DMS53 treated with DMSO at 0.1 percent for 48 hours (cell line): Measurements from ENCODE around the gene TRA2A.
"Not testable (repeated sequence)": the region's sequence is repeated elsewhere in the genome, so short reads cannot be mapped to it uniquely, and the experiment has no call there.

Experiments
- DNase-seq: peaks from one replicate; lab custom pipeline; 2025; ENCODE audit not compliant: unreplicated experiment; lab: John Stamatoyannopoulos, UW

The TRA2A gene

GRCh38 chr7:23513746-23514145 lies 18.0 kb downstream of the TRA2A start:
- DNase-seq = not testable (repeated sequence)

- no peak for DNase-seq
Observed at GRCh38 chr7:23494009-23494408, 37.8 kb downstream of the TRA2A start.

- no peak for DNase-seq
Observed at GRCh38 chr7:23491502-23491901, 40.3 kb downstream of the TRA2A start.

- peak; percentile 70 for DNase-seq
Observed at GRCh38 chr7:23490357-23491135, 41.2 kb downstream of the TRA2A start.

- not testable (repeated sequence) for DNase-seq
Observed at GRCh38 chr7:23488714-23489113, 43.1 kb downstream of the TRA2A start.

GRCh38 chr7:23487670-23488069 lies 44.1 kb downstream of the TRA2A start:
- DNase-seq = no peak

DNA sequence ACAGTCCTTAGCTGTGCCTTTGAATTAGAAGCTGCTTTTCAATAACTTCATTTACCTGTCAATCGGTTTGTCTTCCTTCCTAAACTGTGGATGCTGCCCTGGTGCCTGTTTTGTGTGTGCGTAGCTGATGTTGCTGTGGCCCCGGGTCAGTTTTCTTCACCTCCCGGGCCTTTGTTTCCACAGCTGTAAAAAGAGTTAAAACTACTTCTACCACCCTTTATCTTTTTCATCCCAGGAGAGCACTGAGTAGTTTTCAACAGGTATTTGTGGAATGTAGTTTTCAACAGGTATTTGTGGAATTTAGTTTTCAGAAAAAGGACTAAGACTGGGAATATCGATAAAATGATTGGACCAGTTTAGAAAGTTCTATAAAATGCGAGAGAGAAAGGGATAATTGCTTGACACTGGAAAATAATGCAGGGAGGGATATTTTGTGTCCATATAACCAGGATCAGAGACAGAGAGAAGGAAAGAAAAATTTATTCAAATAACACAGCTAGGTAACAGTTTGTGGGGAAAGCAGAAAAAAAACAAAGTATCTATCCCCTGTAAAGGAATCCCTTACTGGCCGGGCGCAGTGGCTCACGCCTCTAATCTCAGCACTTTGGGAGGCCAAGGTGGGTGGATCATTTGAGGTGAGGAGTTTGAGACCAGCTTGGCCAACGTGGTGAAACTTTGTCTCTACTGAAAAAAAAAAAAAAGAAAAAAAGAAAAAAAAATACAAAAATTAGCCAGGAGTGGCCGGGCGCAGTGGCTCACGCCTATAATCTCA lies 45.6 kb downstream of the TRA2A start:
- no peak for DNase-seq

- DNase-seq = no peak
Observed at GRCh38 chr7:23482686-23483085, 49.1 kb downstream of the TRA2A start.

DNA sequence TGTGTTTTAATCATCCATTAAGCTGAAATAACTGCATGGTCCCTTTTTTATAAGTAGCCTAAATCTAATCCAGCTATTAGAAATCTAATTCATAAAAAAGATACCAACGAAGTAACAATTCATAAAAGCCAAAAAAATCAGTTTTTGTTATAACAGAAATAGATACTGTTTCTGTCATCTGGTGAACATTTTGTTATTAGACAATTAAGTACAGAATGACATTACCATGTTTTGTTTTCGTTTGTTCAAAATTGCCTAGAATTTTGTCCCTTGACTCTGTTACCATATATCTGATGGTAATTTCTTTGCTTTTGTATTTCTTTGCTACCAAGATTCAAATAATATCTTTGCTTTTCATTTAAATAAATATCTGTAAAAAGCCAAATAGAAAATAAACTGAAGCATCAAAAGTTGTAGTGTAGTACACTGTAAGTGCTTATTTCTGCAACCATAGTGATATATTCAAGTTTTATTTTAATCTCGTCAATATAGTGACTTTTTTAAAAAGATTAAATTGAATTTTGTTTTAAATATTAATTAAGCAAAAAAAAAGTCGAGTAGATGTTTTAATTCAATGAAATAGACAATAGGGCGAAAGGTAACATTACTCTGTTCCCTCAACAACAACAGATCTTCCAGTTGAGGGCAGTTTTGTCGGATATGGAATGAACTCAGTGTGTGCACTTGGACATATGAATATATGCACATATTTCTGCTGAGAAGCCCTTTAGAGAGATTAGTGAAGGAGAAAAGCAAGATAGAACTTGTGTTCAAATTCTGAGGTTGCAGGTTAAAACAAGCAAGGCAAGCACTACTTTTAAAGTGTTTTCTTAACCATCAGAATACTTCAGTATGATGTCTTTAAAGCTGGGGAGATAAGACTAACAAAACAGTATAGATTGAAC lies 53.6 kb downstream of the TRA2A start:
- DNase-seq = no peak

GRCh38 chr7:23477157-23477499 lies 54.7 kb downstream of the TRA2A start:
- DNase-seq = no peak

- no peak for DNase-seq
Observed at GRCh38 chr7:23476286-23477156, 55.3 kb downstream of the TRA2A start.

DNA sequence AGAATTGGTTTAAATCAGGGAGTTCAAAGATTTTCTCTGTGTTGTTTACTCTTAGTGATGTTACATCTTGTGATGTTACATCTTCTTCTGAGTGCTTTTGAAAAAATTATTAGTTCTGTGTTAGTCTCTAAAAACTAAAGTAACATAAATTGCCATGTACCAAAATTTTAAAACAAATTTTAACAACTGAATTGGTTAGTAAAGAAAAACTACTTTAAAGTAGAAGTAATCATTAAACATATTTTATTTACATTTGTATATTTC lies 56.3 kb downstream of the TRA2A start:
- DNase-seq = no peak

DNA sequence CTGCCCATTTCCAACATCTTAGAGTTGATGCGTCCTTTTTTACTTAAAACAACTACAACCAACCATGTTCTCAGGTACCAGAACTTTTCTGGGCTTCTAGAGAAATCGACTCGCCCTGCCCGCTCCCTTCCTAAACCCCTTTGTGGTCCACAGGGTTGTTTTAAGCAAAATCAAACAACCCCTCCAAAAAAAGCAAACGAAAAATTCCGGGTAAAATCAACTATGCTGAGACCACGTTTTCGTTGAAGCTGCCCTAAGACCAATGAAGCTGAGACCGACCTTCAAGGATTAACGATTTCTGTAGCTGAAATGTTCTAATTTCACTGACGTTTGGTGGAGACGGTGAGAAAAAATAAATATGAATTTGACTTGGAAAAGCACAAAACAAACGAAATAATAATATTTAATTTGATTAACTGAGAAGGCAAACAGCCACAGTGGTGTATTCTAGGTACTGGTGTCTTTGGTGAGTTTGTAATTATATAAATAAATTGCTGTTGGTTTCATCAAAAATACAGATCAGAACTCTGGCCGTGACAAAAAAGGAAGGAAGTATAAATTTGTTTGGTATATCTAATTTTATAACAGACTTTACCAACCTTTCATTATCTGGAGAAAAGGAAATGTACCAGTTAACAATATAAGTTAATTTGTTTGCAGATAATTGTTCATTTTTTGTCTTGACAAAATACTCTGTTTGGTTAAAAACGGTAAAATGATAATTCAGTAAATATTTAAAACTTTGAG lies 56.8 kb downstream of the TRA2A start:
- peak; percentile 73 for DNase-seq

- peak; percentile 99 for DNase-seq
Observed at GRCh38 chr7:23474094-23474828, 57.5 kb downstream of the TRA2A start.

GRCh38 chr7:23473844-23474093 lies 58.0 kb downstream of the TRA2A start:
- DNase-seq = peak; percentile 65

DNA sequence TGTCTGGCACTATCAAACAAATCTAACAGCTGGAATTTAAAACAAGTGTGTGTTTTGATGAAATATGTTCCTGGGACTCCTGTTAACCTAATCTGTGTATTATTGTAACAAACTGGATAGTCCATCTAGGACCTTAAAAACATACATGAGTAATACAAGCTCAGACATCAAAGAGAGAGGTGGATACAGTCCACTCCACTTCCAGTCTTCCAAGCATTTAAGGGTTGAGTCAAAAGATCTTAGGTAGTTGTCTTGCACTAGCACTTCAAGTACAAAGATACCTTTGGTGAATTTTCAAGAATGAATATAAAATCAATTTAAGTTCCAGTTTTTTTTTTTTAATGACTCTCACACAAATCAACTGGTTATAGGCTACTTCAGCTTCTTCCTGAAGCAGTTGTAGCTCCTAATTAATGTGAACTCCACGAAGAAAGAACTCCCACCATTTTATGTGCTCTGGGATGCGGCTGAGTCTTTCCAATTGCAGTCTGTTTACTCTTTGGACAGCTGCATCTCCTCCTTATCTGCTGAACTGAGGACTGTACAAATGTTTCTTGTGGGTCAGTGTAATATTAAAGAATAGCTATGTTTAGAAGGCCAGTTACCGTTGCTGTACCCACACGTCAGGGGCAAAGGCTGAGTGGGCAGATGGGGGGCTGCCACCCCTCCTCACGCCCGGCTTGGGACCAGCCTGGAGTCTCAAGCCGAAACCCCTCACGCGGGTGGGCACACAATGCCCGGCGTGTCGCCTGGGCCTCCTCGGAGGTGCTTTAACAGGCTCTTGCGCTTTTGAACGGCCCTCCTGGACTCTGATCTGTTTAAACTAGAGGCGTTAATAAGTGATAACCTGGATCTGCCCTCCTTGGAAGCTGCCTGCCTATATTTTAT lies 58.6 kb downstream of the TRA2A start:
- DNase-seq = peak; percentile 88

DNA sequence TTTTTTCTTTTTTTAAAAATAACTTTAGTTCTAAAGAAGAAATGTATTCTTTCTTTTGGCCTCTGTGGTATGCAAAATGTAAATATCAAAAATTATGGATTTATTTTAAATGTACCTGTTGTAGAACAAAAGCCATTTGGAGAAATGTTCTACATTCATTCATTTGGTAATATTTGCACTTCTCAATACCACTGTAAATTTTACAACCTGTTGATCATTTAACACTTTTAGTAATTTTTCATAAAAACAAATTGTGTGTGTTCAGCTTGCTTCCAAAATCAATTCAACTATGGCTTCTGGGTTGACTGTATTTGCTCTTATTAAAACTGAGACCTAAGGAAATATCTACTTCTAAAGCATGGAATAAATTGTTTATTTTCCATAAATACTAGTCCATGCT lies 59.2 kb downstream of the TRA2A start:
- DNase-seq = no peak

DNA sequence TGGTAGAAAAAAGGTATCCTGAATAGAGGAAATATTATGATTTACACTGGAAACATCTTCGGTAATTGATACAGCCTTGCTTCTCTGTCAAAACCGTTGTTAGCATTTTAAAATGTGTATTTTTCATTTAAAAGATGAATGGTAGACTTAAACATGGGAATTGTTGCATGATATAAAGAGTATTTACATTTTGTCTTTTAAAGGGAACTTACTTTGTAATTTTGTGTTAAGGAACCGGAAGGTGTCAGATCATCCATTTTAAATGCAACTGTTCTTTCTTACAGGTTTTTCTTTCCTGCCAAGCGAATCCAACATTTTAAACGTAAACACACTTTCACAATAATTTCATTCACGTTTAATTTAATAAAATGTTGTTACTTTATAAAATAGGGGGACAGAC lies 59.7 kb downstream of the TRA2A start:
- no peak for DNase-seq
